DMS79 (cell line): ENCODE results near the gene TSNAXIP1.
"Not testable (repeated sequence)": the region's sequence is repeated elsewhere in the genome, so short reads cannot be mapped to it uniquely, and the experiment has no call there.

ENCODE experiments used
- DNase-seq: peaks from one replicate; lab custom pipeline; 2025; lab: John Stamatoyannopoulos, UW

Gene TSNAXIP1

GRCh38 chr16:67837190-67837589 is 30.5 kb downstream of the TSNAXIP1 start:
- not testable (repeated sequence) for DNase-seq

GRCh38 chr16:67837811-67838210 is 31.1 kb downstream of the TSNAXIP1 start:
- no peak for DNase-seq

GRCh38 chr16:67841198-67841815 is 34.6 kb downstream of the TSNAXIP1 start:
- DNase-seq = no peak

- peak; percentile 72 for DNase-seq
These were observed 35.3 kb downstream of the TSNAXIP1 start, which contains the start of gene THAP11 for GRCh38 chr16:67841816-67842508. Gene THAP11 (plus strand): TSS chr16:67842320. CDS start chr16:67842555, 235 bp downstream.

GRCh38 chr16:67842509-67843342 is 36.0 kb downstream of the TSNAXIP1 start:
- DNase-seq = peak; percentile 21

GRCh38 chr16:67843343-67843765 is 36.7 kb downstream of the TSNAXIP1 start:
- no peak for DNase-seq

GRCh38 chr16:67844497-67844896 is 37.8 kb downstream of the TSNAXIP1 start:
- DNase-seq = no peak

- DNase-seq = no peak
These were observed 38.8 kb downstream of the TSNAXIP1 start for GRCh38 chr16:67845291-67846062.

- no peak for DNase-seq
These were observed 39.3 kb downstream of the TSNAXIP1 start for GRCh38 chr16:67846063-67846319.

- DNase-seq = peak; percentile 82
These were observed 39.8 kb downstream of the TSNAXIP1 start, which contains the start of gene NUTF2 for GRCh38 chr16:67846320-67847063. Gene NUTF2 (plus strand): TSS chr16:67846933. CDS start chr16:67865131, 18,198 bp downstream.

GRCh38 chr16:67847064-67847861 is 40.6 kb downstream of the TSNAXIP1 start, which contains the start of gene CENPT:
Gene CENPT (minus strand): TSS chr16:67847693. CDS start chr16:67833859, 13,834 bp downstream.
- no peak for DNase-seq

- no peak for DNase-seq
These were observed 41.4 kb downstream of the TSNAXIP1 start for GRCh38 chr16:67848118-67848517.

GRCh38 chr16:67853670-67854069 is 47.0 kb downstream of the TSNAXIP1 start:
- no peak for DNase-seq

GRCh38 chr16:67855789-67856188 is 49.1 kb downstream of the TSNAXIP1 start:
- no peak for DNase-seq

- no peak for DNase-seq
These were observed 50.3 kb downstream of the TSNAXIP1 start for GRCh38 chr16:67856927-67857546.

- DNase-seq = peak; percentile 34
These were observed 51.0 kb downstream of the TSNAXIP1 start for GRCh38 chr16:67857547-67858233.

GRCh38 chr16:67858500-67858899 is 51.8 kb downstream of the TSNAXIP1 start:
- no peak for DNase-seq

GRCh38 chr16:67860589-67861398 is 54.1 kb downstream of the TSNAXIP1 start:
- DNase-seq = no peak
